H1 (cell line): Measurements from ENCODE around the gene SLCO4A1. TPM values are rescaled to one million over a fixed set of nuclear protein-coding genes. Genes with fewer than 3 reads are reported as not detected.

Source experiments
- CTCF ChIA-PET: fragments of 300-600 bp; sonication (Branson Sonifier 250); formaldehyde crosslinking; loops from one replicate; lab custom pipeline; 2021; ENCODE audit not compliant: partially characterized antibody; lab: Charles Lee
- POLR2A ChIA-PET: fragments of 300-600 bp; sonication (Branson Sonifier 250); formaldehyde crosslinking; loops from one replicate; lab custom pipeline; 2021; ENCODE audit warnings: inconsistent platforms; ENCODE audit not compliant: partially characterized antibody; lab: Charles Lee
- DNase-seq, 2 experiments: peaks; one replicate each; pipeline versions ENCODE4 v3.0.0 to v3.0.0-alpha.2; 2010 to 2022; ENCODE audit warnings: low spot score in 2 of 2, low read depth in 1 of 2, mixed read lengths in 1 of 2
- FAIRE-seq: peaks from 2 replicates; lab custom pipeline; 2011; peaks lifted over from hg19 to GRCh38; lab: Jason Lieb, UNC
- H2AFZ ChIP-seq: 2 replicates; pipeline ENCODE4 v1.8.1; 2012; ENCODE audit warnings: low read length, inconsistent platforms
- H2AK5ac ChIP-seq: 2 replicates; pipeline ENCODE4 v1.6.1; 2013; ENCODE audit warnings: low read depth, low read length
- H2BK120ac ChIP-seq: replicated peaks from 2 replicates; pipeline ENCODE3; 2013; ENCODE audit warnings: low read depth, low read length, inconsistent platforms
- H2BK12ac ChIP-seq: 2 replicates; pipeline ENCODE4 v1.6.1; 2013; ENCODE audit warnings: low read depth, low read length
- H2BK15ac ChIP-seq: 2 replicates; pipeline ENCODE4 v1.6.1; 2013; ENCODE audit warnings: low read length
- H2BK20ac ChIP-seq: 2 replicates; pipeline ENCODE4 v1.6.1; 2013; ENCODE audit warnings: low read length
- H2BK5ac ChIP-seq: 2 replicates; pipeline ENCODE4 v1.6.1; 2013; ENCODE audit warnings: low read depth, low read length
- H3K14ac ChIP-seq: 2 replicates; pipeline ENCODE4 v1.6.1; 2013; ENCODE audit warnings: inconsistent platforms; ENCODE audit not compliant: insufficient read length
- H3K18ac ChIP-seq: 2 replicates; pipeline ENCODE4 v1.6.1; 2013; ENCODE audit warnings: low read length; ENCODE audit errors: extremely low read depth
- H3K23ac ChIP-seq: 2 replicates; pipeline ENCODE4 v1.6.1; 2013; ENCODE audit warnings: inconsistent platforms; ENCODE audit not compliant: insufficient read length
- H3K23me2 ChIP-seq: 2 replicates; pipeline ENCODE4 v1.6.1; 2013; ENCODE audit warnings: low read depth, low read length
- H3K27ac ChIP-seq: 2 replicates; pipeline ENCODE4 v1.6.1; 2011; ENCODE audit warnings: low read depth, low read length, inconsistent platforms
- H3K27me3 ChIP-seq, 4 experiments: replicated peaks in 1 of 4; 1 replicate in 1 of 4; 2 replicates in 3 of 4; pipeline versions ENCODE4 v1.6.1 to v1.8.1; 2011 to 2013; ENCODE audit warnings: low read length in 3 of 4, mild to moderate bottlenecking in 3 of 4, inconsistent platforms in 2 of 4, mixed read lengths in 2 of 4, moderate library complexity in 1 of 4; ENCODE audit not compliant: control insufficient read depth in 3 of 4, insufficient read depth in 3 of 4; ENCODE audit errors: extremely low read depth in 1 of 4
- H3K36me3 ChIP-seq, 4 experiments: 2 replicates each; pipeline versions ENCODE4 v1.6.1 to v1.8.1; 2011 to 2013; ENCODE audit warnings: mild to moderate bottlenecking in 4 of 4, low read length in 3 of 4, moderate library complexity in 2 of 4, control low read depth in 1 of 4, inconsistent platforms in 1 of 4; ENCODE audit not compliant: insufficient read depth in 4 of 4, control insufficient read depth in 2 of 4
- H3K4ac ChIP-seq: replicated peaks from 2 replicates; pipeline ENCODE3; 2013; ENCODE audit warnings: low read length, low read depth, mixed read lengths, inconsistent platforms; ENCODE audit not compliant: insufficient read length
- H3K4me1 ChIP-seq, 4 experiments: replicated peaks in 1 of 4; 1 replicate in 1 of 4; 2 replicates in 3 of 4; pipeline versions ENCODE4 v1.6.1 to v1.8.1; 2011 to 2013; ENCODE audit warnings: low read length in 3 of 4, inconsistent platforms in 2 of 4, mixed read lengths in 1 of 4; ENCODE audit not compliant: insufficient read depth in 4 of 4, control insufficient read depth in 3 of 4
- H3K4me2 ChIP-seq, 2 experiments: 2 replicates each; pipeline versions ENCODE4 v1.6.1 to v1.8.1; 2011 to 2013; ENCODE audit warnings: low read depth in 2 of 2, low read length in 2 of 2, control low read depth in 1 of 2, inconsistent platforms in 1 of 2, mild to moderate bottlenecking in 1 of 2; ENCODE audit not compliant: insufficient read depth in 1 of 2
- H3K4me3 ChIP-seq, 4 experiments: fragments of 200-600, 300-600 bp in 1 of 4; sonication (generic), shearing (Covaris generic), sonication (Bioruptor Twin) in 1 of 4; 2 replicates each; pipeline versions ENCODE4 v1.5.1 to v1.8.1; 2011 to 2016; ENCODE audit warnings: low read length in 4 of 4, low read depth in 3 of 4, control low read depth in 2 of 4, inconsistent platforms in 2 of 4, mild to moderate bottlenecking in 2 of 4, mixed read lengths in 1 of 4, moderate library complexity in 1 of 4; ENCODE audit not compliant: insufficient read depth in 2 of 4; ENCODE audit errors: extremely low read depth in 1 of 4
- H3K56ac ChIP-seq: replicated peaks from 2 replicates; pipeline ENCODE3; 2013; ENCODE audit warnings: low read depth, mild to moderate bottlenecking, mixed read lengths, low read length, inconsistent platforms; ENCODE audit not compliant: insufficient read length
- H3K79me1 ChIP-seq: 2 replicates; pipeline ENCODE4 v1.6.1; 2013; ENCODE audit warnings: low read depth, low read length, control low read depth
- H3K79me2 ChIP-seq, 2 experiments: 2 replicates each; pipeline versions ENCODE4 v1.6.1 to v1.8.1; 2012 to 2013; ENCODE audit warnings: low read length in 2 of 2, mild to moderate bottlenecking in 2 of 2, inconsistent platforms in 1 of 2; ENCODE audit not compliant: insufficient read depth in 2 of 2, control insufficient read depth in 1 of 2
- H3K9ac ChIP-seq, 4 experiments: replicated peaks in 1 of 4; 1 replicate in 1 of 4; 2 replicates in 3 of 4; pipeline versions ENCODE4 v1.6.1 to v1.8.1; 2011 to 2013; ENCODE audit warnings: low read depth in 3 of 4, low read length in 3 of 4, control low read depth in 2 of 4, mild to moderate bottlenecking in 2 of 4, moderate library complexity in 2 of 4, inconsistent platforms in 1 of 4; ENCODE audit errors: extremely low read depth in 1 of 4
- H3K9me3 ChIP-seq, 2 experiments: 2 replicates each; pipeline versions ENCODE4 v1.6.1 to v1.8.1; 2012 to 2013; ENCODE audit warnings: mild to moderate bottlenecking in 2 of 2, moderate library complexity in 2 of 2, control low read depth in 1 of 2, inconsistent platforms in 1 of 2, low read depth in 1 of 2, low read length in 1 of 2, mixed read lengths in 1 of 2; ENCODE audit not compliant: insufficient read depth in 2 of 2
- H4K20me1 ChIP-seq, 2 experiments: replicated peaks in 1 of 2; 2 replicates each; pipeline versions ENCODE3 to v1.8.1; 2011 to 2013; ENCODE audit warnings: inconsistent platforms in 2 of 2, low read length in 2 of 2, mild to moderate bottlenecking in 1 of 2; ENCODE audit not compliant: insufficient read depth in 2 of 2, control insufficient read depth in 1 of 2
- H4K5ac ChIP-seq: 2 replicates; pipeline ENCODE4 v1.6.1; 2013; ENCODE audit warnings: low read length, low read depth, mixed read lengths, inconsistent platforms; ENCODE audit not compliant: insufficient read length
- H4K8ac ChIP-seq: 2 replicates; pipeline ENCODE4 v1.8.0; 2013; ENCODE audit warnings: mild to moderate bottlenecking, moderate library complexity, low read length, inconsistent platforms; ENCODE audit not compliant: insufficient read depth; ENCODE audit errors: extremely low read depth
- H4K91ac ChIP-seq: replicated peaks from 2 replicates; pipeline ENCODE3; 2013; ENCODE audit warnings: low read length, mixed read lengths, inconsistent platforms; ENCODE audit not compliant: insufficient read length
- EZH2 ChIP-seq: fragments of 200-600 bp; sonication (generic); IDR thresholded peaks from 2 replicates; pipeline ENCODE4 v1.7.1; 2012; ENCODE audit warnings: low read depth, mild to moderate bottlenecking, moderate library complexity, low read length, inconsistent platforms; ENCODE audit not compliant: severe bottlenecking
- NANOG ChIP-seq: IDR thresholded peaks from 2 replicates; pipeline ENCODE4 v1.6.1; 2011; ENCODE audit warnings: low read length, low read depth, mild to moderate bottlenecking, inconsistent platforms; ENCODE audit not compliant: insufficient read depth, poor library complexity, severe bottlenecking
- WGBS, 2 experiments: shearing (Covaris generic) in 1 of 2; methylation state at CpG; one replicate each; pipeline versions ENCODE4 v1.1.6 to v1.1.7; 2013 to 2015; ENCODE audit warnings: low lambda C conversion rate in 2 of 2, mixed read lengths in 2 of 2, inconsistent platforms in 1 of 2, low coverage in 1 of 2, missing lambda C conversion rate in 1 of 2; ENCODE audit not compliant: insufficient replicate concordance in 2 of 2, insufficient coverage in 1 of 2, insufficient read length in 1 of 2; ENCODE audit errors: extremely low coverage in 1 of 2, missing lambda C conversion rate in 1 of 2; 5-methylcytosine and 5-hydroxymethylcytosine counted together
- polyA plus RNA-seq, 7 experiments: library from polyadenylated mRNA; depleted of rRNA in 3 of 7; stranded (reverse) in 5 of 7; unstranded in 2 of 7; fragments of >200 nt in 5 of 7; fragments of 200-250 nt in 2 of 7; gene quantifications; 1 replicate in 5 of 7; 2 replicates in 1 of 7; 4 replicates in 1 of 7; pipeline versions ENCODE4 v1.2.1 to v1.2.3, GENCODE V29; 2011 to 2013; ENCODE audit warnings: missing spikeins in 2 of 7, mixed read lengths in 2 of 7
- total RNA-seq: library from RNA; stranded (reverse); fragmentation: NEBNext Ultra II Directional; extraction: Animal tissue kit (Norgen Biotek cat#: 25700); gene quantifications from 2 replicates; pipeline ENCODE4 v1.2.1, GENCODE V29; 2021

SLCO4A1 gene
- total and polyA plus RNA-seq, 2 of the 8 experiments (the other 6 are each of a cell fraction or from before 2014, with no cell fraction given): 10.5 to 18.5 TPM

- peaks cover 0 to 13% (median 11%) of the 10 kb centered on the region in 4 experiments; a peak in 5 of 7 replicates for H3K27me3 ChIP-seq
Measured at GRCh38 chr20:62636446-62636845, 5.9 kb upstream of the SLCO4A1 start.

More at GRCh38 chr20:62636446-62636845, 5.9 kb upstream of the SLCO4A1 start:
- Histone ChIP-seq H2BK20ac (no peak overlapping the region), H3K9me3 (no peaks in the 10 kb centered on the region), H4K20me1 (no peaks in the 10 kb centered on the region), H3K4me2 (no peak overlapping the region), H3K79me2 (no peaks in the 10 kb centered on the region), H2AFZ (0 out of 2 replicates have a peak overlapping the region, but pooled peaks have one; percentile 12), H3K36me3 (no peaks in the 10 kb centered on the region), H3K79me1 (no peaks in the 10 kb centered on the region), H3K4me3 (no peak overlapping the region), H3K9ac (no peak overlapping the region), H3K14ac (no peak overlapping the region), H4K8ac (no peak overlapping the region), H3K23ac (no peak overlapping the region), H3K23me2 (no peaks in the 10 kb centered on the region), H2BK15ac (no peak overlapping the region), H2AK5ac (no peak overlapping the region), H4K5ac (no peak overlapping the region), H3K56ac (no peak overlapping the region), H2BK12ac (no peak overlapping the region), H3K18ac (no peak overlapping the region; the same call in 1 of the 2 replicates), H3K4ac (no peak overlapping the region), H2BK5ac (0 out of 2 replicates have a peak overlapping the region, but pooled peaks have one; percentile 44), H4K91ac (no peak overlapping the region), H3K4me1 (peaks cover 0 to 14% (median 4%) of the 10 kb centered on the region in 4 experiments; a peak in 4 of 7 replicates), H2BK120ac (no peak overlapping the region), H3K27ac (no peak overlapping the region)
- no peak for TF ChIP-seq NANOG
- peak; percentile 27 for TF ChIP-seq EZH2
- ChIA-PET POLR2A (no interaction called here), CTCF (interaction anchor here (1.0 to 1.5 kb wide), 5 partner anchors 8 to 235 kb away, joined by 3 to 5 read pairs (median 3); no protein-coding TSS in a partner anchor)
- DNase-seq (no peak), FAIRE-seq (no peak)
- 78% methylated on average over 11 of the region's 16 CpGs; no CpG with 5 or more reads in 1 of the 2 experiments for WGBS, 2 experiments
